ENCODE data around the gene ELL.

DNA sequence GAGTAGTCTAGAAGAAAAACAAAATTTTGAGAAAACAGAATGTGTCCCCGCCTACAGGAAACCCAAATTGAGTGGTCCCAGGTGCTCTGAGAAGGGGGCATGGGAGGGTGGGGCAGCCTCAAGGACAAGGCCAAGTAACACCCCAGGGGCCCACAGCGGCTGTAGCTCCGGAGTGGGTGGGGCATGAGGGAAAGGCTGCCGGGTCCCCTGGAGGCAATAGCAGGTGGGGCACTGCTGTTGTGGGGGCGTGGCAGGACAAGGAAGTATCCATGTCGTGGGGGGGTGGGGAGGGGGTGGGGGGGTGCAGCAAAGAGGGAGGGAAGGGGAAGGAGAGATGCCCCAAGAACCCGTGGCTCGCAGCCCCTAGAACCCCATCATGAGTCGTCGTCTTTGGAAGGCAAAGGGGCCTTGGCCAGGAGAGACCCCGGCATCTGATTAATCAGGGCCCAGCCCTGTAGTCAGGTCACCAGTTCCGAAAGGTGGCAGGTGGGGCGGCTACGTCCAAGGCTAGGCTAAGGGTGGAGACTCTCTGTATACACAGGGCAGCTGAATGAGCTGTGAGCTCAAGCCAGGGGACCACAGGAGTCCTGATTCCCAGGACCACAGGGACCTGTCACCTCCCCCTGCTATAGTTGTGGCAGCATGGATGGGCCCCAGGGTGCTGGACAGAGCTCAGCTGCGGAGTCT lies 76.5 kb downstream of the ELL start:
- TF ChIP-seq, protein P1, sequence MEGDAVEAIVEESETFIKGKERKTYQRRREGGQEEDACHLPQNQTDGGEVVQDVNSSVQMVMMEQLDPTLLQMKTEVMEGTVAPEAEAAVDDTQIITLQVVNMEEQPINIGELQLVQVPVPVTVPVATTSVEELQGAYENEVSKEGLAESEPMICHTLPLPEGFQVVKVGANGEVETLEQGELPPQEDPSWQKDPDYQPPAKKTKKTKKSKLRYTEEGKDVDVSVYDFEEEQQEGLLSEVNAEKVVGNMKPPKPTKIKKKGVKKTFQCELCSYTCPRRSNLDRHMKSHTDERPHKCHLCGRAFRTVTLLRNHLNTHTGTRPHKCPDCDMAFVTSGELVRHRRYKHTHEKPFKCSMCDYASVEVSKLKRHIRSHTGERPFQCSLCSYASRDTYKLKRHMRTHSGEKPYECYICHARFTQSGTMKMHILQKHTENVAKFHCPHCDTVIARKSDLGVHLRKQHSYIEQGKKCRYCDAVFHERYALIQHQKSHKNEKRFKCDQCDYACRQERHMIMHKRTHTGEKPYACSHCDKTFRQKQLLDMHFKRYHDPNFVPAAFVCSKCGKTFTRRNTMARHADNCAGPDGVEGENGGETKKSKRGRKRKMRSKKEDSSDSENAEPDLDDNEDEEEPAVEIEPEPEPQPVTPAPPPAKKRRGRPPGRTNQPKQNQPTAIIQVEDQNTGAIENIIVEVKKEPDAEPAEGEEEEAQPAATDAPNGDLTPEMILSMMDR (IDR thresholded peaks at IDR 0.05 in 8 of 11, conservative IDR thresholded peaks at IDR 0.05 in 3 of 11), result no peak
- no peak for TF ChIP-seq POLR2AphosphoS5 (IDR thresholded peaks at IDR 0.05)

Data from spleen (tissue), 7 donors.